Measurements from ENCODE around the gene DLG2. TPM values are rescaled to one million over a fixed set of nuclear protein-coding genes. Genes with fewer than 3 reads are reported as not detected.

DLG2 gene
- total RNA-seq, 4 donors from 2014 or later, result 7.3 to 14.1 (median 11.1) TPM

DNA sequence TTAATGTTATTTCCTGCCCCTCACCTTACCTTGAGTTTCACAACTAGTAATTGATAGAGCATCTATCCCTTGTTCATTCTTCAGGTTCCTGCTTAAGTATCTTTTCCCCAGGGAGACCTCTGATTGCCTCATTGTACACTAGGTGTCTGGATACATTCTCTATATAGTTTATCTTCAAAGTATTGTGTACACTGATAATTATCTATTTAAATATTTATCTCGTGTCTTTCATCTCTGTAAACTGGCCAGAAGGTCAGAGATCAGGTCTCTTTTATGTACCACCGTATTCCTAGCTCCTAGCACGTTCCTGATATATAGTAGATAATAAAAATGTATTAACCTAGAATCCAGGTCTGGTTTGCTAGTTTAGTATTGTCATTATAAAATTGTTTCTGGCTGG, 7.6 kb upstream of the DLG2 start:
- Histone ChIP-seq H3K4me1 (peaks cover 3 to 15% (median 8%) of the 10 kb centered on the region in 4 donors), H3K4me3 (no peak overlapping the region), H3K27me3 (no peaks in the 10 kb centered on the region), H3K36me3 (peaks cover 23 to 66% (median 45%) of the 10 kb centered on the region in 4 donors), H3K9me3 (no peaks in the 10 kb centered on the region), H3K27ac (replicated peaks in 1 of 4) (no peak overlapping the region)
- 83% methylated on average over 3 of the region's 3 CpGs for WGBS
- DNase-seq (ENCODE audit: extremely low spot score), result no peak
- TF ChIP-seq POLR2AphosphoS5 (IDR thresholded peaks at IDR 0.05), result no peak
- intact Hi-C loops (cut with DNase I), result no loop called here

DNA sequence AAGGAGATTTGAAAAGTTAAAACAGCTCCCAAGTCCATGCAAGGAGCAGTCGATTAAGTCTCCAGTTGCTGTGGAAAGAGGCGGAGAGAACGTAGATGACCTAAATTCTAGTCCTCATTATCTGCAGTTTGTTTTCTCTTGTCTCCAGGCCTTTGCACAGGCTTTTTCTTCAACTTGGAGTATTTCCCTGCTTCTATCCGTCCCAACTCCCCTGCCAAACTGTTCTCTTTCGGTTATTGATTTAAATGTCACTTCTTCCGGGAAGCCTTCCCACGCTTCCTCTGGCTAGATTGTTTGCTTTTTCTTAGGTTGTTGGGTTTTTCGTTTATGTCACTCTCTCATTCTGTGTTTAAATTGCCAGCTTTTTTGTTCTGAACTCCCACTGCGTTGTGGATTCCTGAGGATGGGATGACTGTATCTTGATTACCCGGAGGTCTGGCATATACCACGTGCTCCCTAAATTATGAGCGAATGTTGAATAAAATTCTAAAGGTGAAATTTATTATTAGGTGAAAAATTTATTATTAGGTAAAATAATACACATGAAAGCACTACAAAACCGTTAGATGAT, 1.7 kb upstream of the DLG2 start:
- intact Hi-C loops (cut with DNase I), result loop anchor here (2.0 kb wide), 2 partner anchors 20 to 36 kb away; partner anchors contain the start of gene CREBZF
- no peak for TF ChIP-seq POLR2A (IDR thresholded peaks at IDR 0.05; ENCODE audit: low read depth)
- TF ChIP-seq CTCF (IDR thresholded peaks at IDR 0.05), result no peak
- TF ChIP-seq EP300 (IDR thresholded peaks at IDR 0.05), result no peak
- no peak for TF ChIP-seq POLR2AphosphoS5 (IDR thresholded peaks at IDR 0.05)
- no peaks in the 10 kb centered on the region for H3K9me3 ChIP-seq
- H3K36me3 ChIP-seq, result peaks cover 0 to 21% (median 10%) of the 10 kb centered on the region in 4 donors
- peaks cover 10 to 49% (median 42%) of the 10 kb centered on the region in 4 donors for H3K4me1 ChIP-seq
- peak overlapping the region; percentile 69 to 81 (median 78) for H3K4me3 ChIP-seq
- no peaks in the 10 kb centered on the region for H3K27me3 ChIP-seq
- DNase-seq (ENCODE audit: extremely low spot score), result no peak
- 2% methylated on average over 13 of the region's 13 CpGs for WGBS
- peak overlapping the region; percentile 79 to 97 (median 92) for H3K27ac ChIP-seq (replicated peaks in 1 of 4)

- 1% methylated on average over 27 of the region's 41 CpGs for WGBS
- H3K9me3 ChIP-seq, result no peaks in the 10 kb centered on the region
These were observed 1.0 kb upstream of the DLG2 start, which contains the start of gene TMEM126B for GRCh38 chr11:85627998-85628770. Gene TMEM126B (plus strand): TSS chr11:85628593. CDS start chr11:85628608, 15 bp downstream.

GRCh38 chr11:85626496-85626895, 648 bp downstream of the DLG2 start:
- Histone ChIP-seq H3K4me1 (peaks cover 10 to 49% (median 42%) of the 10 kb centered on the region in 4 donors), H3K27ac (replicated peaks in 1 of 4) (peak overlapping the region; percentile 90 to 97 (median 95)), H3K36me3 (peaks cover 0 to 11% (median 5%) of the 10 kb centered on the region in 4 donors), H3K4me3 (peak overlapping the region; percentile 69 to 81 (median 78)), H3K9me3 (no peaks in the 10 kb centered on the region), H3K27me3 (no peaks in the 10 kb centered on the region)
- DNase-seq (ENCODE audit: extremely low spot score), result no peak
- TF ChIP-seq EP300 (IDR thresholded peaks at IDR 0.05) (no peak), CTCF (IDR thresholded peaks at IDR 0.05) (no peak), POLR2AphosphoS5 (IDR thresholded peaks at IDR 0.05) (no peak), POLR2A (IDR thresholded peaks at IDR 0.05; ENCODE audit: low read depth) (no peak)
- intact Hi-C loops (cut with DNase I), result no loop called here
- WGBS, result 35% methylated on average over 2 of the region's 2 CpGs

More at GRCh38 chr11:85627998-85628770, 1.0 kb upstream of the DLG2 start, which contains the start of gene TMEM126B:
- peak within 1 kb of the TSS; percentile 90 to 97 (median 95) for H3K27ac ChIP-seq (replicated peaks in 1 of 4)
- peak within 1 kb of the TSS; percentile 69 to 81 (median 78) for H3K4me3 ChIP-seq
- H3K4me1 ChIP-seq, result peaks cover 10 to 49% (median 42%) of the 10 kb centered on the region in 4 donors
- peak; percentile 95 to 97 for TF ChIP-seq POLR2AphosphoS5 (IDR thresholded peaks at IDR 0.05)
- TF ChIP-seq CTCF (IDR thresholded peaks at IDR 0.05), result no peak
- peak; percentile 49 for TF ChIP-seq POLR2A (IDR thresholded peaks at IDR 0.05; ENCODE audit: low read depth)
- TF ChIP-seq EP300 (IDR thresholded peaks at IDR 0.05), result peak; percentile 63
- H3K27me3 ChIP-seq, result no peaks in the 10 kb centered on the region
- intact Hi-C loops (cut with DNase I), result loop anchor here (2.0 kb wide), 2 partner anchors 21 to 37 kb away; partner anchors contain the start of gene CREBZF
- DNase-seq (ENCODE audit: extremely low spot score), result peak; percentile 99
- peaks cover 0 to 19% (median 9%) of the 10 kb centered on the region in 4 donors for H3K36me3 ChIP-seq

- TF ChIP-seq POLR2A (IDR thresholded peaks at IDR 0.05; ENCODE audit: low read depth) (no peak), POLR2AphosphoS5 (IDR thresholded peaks at IDR 0.05) (no peak), CTCF (IDR thresholded peaks at IDR 0.05) (no peak), EP300 (IDR thresholded peaks at IDR 0.05) (no peak)
- peaks cover 0 to 11% (median 10%) of the 10 kb centered on the region in 4 donors for H3K4me1 ChIP-seq
- WGBS, result 94% methylated on average over 3 of the region's 3 CpGs
- DNase-seq (ENCODE audit: extremely low spot score), result no peak
- H3K9me3 ChIP-seq, result no peaks in the 10 kb centered on the region
- intact Hi-C loops (cut with DNase I), result no loop called here
- H3K36me3 ChIP-seq, result no peaks in the 10 kb centered on the region
- no peak overlapping the region for H3K4me3 ChIP-seq
- no peaks in the 10 kb centered on the region for H3K27me3 ChIP-seq
- no peak overlapping the region for H3K27ac ChIP-seq (replicated peaks in 1 of 4)
These were observed 6.9 kb downstream of the DLG2 start for GRCh38 chr11:85620256-85620655.
